HT-29 (cell line): ENCODE data around the gene TICAM2. TPM values are rescaled to one million over a fixed set of nuclear protein-coding genes. Genes with fewer than 3 reads are reported as not detected.

ENCODE experiments used
- DNase-seq: peaks from one replicate; pipeline ENCODE4 v3.0.0-alpha.2; 2015; ENCODE audit warnings: low spot score
- total RNA-seq: library from RNA; depleted of rRNA; stranded (reverse); fragments of >200 nt; shearing (Covaris generic); gene quantifications from 2 replicates; pipeline ENCODE4 v1.2.3, GENCODE V29; 2014; rRNA removed

The TICAM2 gene
- total RNA-seq, 1 experiment from 2014 or later: not detected

DNA sequence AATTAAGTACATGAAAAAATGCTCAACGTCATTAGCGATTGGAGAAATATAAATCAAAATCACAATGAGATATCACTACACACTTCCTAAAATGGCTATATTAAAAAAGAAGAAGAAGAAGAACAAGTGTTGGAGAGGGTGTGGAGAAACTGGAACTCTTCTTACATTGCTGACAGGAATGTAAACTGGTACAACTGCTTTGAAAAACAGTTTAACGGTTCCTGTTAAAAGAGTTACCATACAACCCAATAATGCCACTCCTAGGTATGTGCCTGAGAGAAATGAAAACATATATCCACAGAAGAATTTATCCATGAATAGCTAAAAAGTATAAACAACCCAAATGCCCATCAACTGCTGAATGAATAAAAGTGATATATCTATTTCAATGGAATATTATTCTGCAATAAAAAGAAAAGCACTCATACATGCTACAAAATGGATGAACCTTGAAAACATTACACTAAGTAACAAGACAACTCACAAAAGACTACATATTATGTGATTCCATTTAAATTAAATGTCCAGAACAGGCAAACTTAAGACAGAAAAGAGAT, 66.7 kb downstream of the TICAM2 start:
- DNase-seq: no peak

DNA sequence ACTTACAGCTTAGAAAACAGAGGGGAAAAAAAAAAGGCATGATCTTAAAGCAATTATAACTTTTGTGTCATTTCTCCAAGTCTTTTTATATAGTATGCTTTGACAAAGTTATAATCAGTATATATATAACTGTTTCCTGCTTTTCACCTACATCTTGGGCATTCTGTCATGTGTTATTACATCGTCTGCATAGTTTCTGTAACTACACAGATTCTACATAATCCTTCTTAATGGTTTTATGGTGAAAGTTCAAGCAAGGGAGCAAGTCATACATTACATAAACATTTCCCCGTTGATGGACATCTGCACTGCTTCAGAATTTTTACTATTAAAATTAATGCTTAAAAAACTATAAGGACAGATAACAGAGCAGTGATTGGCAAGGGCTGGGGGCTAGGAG, 69.8 kb downstream of the TICAM2 start:
- no peak for DNase-seq

DNA sequence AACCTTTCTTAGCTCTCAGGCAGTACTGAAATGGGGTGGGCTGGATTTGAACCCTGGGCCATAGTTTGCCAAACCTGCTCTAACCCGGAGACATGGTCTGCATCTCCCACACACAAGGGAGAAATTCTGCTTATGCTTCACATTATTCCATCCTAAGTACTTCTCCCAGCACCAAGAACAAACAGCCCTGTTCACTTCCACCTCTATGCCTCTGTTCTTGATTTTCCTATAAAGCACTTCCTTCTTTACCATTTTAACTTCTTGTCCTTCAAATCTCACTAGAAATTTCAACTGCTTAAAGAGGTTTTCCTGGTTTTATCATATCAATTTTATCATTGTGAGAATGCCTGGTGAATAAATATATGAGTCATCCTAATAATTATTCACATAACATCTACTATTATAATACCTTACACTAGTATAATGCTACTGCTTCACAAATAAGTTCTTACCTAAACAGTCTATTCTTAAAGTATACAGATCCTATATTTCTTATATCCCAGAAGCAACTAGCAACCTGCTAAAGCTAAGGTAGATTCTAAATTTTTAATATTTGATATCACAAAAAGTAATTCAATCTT, 70.4 kb downstream of the TICAM2 start:
- peak; percentile 55 for DNase-seq

DNA sequence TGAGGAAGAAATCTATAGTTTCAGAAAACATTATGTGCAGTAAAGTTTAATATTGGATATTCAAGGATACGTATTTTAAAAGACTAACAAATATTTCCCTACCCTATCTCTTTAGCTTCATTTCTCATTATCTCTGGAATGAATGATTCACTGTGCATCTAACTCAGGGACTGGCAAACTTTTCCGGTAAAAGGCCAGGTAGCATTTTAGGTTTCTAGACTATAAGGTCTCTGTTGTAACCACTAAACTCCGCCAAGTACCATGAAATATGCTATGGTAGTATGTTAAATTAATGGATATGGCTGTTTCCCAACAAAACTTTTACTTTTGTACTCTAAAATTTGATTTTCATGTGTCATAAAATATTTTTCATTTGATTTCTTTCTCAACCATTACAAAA, 70.9 kb downstream of the TICAM2 start:
- DNase-seq: no peak

DNA sequence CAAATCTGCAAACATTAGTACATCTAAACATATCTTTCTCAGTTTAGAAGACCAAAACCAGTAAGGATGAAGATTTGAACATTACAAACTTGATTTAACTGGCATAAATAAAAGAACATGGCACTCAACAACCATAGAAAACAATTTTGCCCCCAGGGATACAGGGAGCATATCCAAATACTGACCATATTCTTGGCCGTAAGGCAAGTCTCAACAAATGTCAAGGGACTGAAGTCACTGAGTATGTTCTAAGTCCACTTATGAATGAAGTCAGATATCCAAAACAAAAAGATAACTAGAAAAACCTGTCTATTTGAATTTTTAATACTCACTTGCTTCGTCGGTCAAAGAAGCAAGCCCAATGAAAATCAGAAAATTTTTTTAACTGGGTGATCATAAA, 71.9 kb downstream of the TICAM2 start:
- no peak for DNase-seq

Other genes with a start within 250 kb of the TICAM2 start
- 6.7 and 7.3 TPM in 2 replicates for gene FEM1C, start 57.7 kb downstream of the TICAM2 start, total RNA-seq
- 336 and 348 TPM in 2 replicates for gene TMED7, start 23.6 kb upstream of the TICAM2 start, total RNA-seq
- gene CDO1, start 214.2 kb upstream of the TICAM2 start, total RNA-seq: not detected in 2 replicates
- gene ATG12, start 239.1 kb upstream of the TICAM2 start, total RNA-seq: 15.8 and 21.1 TPM in 2 replicates
- gene AP3S1, start 239.5 kb upstream of the TICAM2 start, total RNA-seq: 22.8 and 28.8 TPM in 2 replicates